Activated T-cell treated with anti-CD3 and anti-CD28 coated beads, Interleukin-2, amount 50 U/mL, for 72 hours (primary cell): ENCODE results near the gene SLC4A4. TPM values are rescaled to one million over a fixed set of nuclear protein-coding genes. Genes with fewer than 3 reads are reported as not detected.

Experiments
- ATAC-seq, 2 donors: fragments of 150-1000 bp; cut with Tn5 transposase; replicated peaks in 1 of 2; 2 replicates each; pipeline ENCODE4 v1.10.0; 2021; ENCODE audit warnings: moderate library complexity in 2 of 2, mild to moderate bottlenecking in 1 of 2
- DNase-seq, 2 donors: peaks; one replicate each; pipeline ENCODE4 v3.0.0; 2021 to 2022; ENCODE audit warnings: mixed read lengths in 1 of 2
- H3K27ac Mint-ChIP-seq: one replicate; pipeline ENCODE4 v1.8.0; 2022; ENCODE audit warnings: mild to moderate bottlenecking, moderate library complexity, mixed read lengths
- H3K27me3 Mint-ChIP-seq: one replicate; pipeline ENCODE4 v1.8.0; 2022; ENCODE audit warnings: low read depth, mixed read lengths
- H3K36me3 Mint-ChIP-seq, 2 donors: one replicate each; pipeline ENCODE4 v1.8.0; 2022; ENCODE audit warnings: mixed read lengths in 2 of 2, mild to moderate bottlenecking in 1 of 2; ENCODE audit not compliant: insufficient read depth in 2 of 2
- H3K4me1 Mint-ChIP-seq: one replicate; pipeline ENCODE4 v1.8.0; 2022; ENCODE audit warnings: low read depth, mixed read lengths
- H3K4me3 Mint-ChIP-seq, 2 donors: one replicate each; pipeline ENCODE4 v1.8.0; 2022; ENCODE audit warnings: mild to moderate bottlenecking in 2 of 2, mixed read lengths in 2 of 2, moderate library complexity in 2 of 2
- H3K9me3 Mint-ChIP-seq, 2 donors: one replicate each; pipeline ENCODE4 v1.8.0; 2022; ENCODE audit warnings: mixed read lengths in 2 of 2
- total RNA-seq, 2 donors: library from RNA; stranded (reverse); gene quantifications; one replicate each; pipeline ENCODE4 v1.2.3, GENCODE V29; 2022

Gene SLC4A4
- total RNA-seq, 2 donors from 2014 or later, result 0.26 to 0.46 TPM

DNA sequence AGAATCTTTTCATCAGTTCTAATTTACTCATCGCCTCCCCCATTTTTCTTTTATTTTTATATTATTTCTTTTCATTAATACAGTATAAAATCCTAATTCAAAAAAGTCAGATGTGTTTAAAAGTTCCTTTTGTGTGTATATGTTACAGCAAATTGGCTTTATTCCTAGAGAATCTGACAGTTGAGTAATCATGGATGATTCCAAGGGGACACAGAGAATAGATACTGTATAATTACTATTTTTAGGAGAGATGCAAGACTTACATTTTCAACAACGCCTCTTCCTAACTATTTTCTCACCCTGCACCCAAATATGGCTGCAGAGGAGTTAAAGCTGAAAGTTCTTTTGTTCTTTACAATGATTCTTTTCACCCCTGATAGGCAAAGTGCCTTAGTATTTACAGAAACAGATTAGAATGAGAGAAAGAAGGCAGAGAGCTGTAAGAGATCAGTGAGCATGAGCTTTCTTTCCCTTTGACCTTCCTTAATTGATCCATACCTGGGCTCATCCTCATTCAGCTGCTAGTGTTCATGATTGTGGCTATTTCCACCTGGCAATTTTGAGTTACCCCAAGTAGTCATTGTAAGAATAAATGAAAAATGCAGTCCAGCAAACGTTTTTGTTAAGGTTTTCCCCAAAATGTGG, 210.8 kb downstream of the SLC4A4 start:
- Mint-ChIP-seq H3K9me3 (no peaks in the 10 kb centered on the region), H3K27ac (no peak overlapping the region), H3K36me3 (no peaks in the 10 kb centered on the region), H3K4me1 (no peaks in the 10 kb centered on the region), H3K27me3 (no peaks in the 10 kb centered on the region), H3K4me3 (no peak overlapping the region)
- ATAC-seq (no peak), DNase-seq (no peak)

DNA sequence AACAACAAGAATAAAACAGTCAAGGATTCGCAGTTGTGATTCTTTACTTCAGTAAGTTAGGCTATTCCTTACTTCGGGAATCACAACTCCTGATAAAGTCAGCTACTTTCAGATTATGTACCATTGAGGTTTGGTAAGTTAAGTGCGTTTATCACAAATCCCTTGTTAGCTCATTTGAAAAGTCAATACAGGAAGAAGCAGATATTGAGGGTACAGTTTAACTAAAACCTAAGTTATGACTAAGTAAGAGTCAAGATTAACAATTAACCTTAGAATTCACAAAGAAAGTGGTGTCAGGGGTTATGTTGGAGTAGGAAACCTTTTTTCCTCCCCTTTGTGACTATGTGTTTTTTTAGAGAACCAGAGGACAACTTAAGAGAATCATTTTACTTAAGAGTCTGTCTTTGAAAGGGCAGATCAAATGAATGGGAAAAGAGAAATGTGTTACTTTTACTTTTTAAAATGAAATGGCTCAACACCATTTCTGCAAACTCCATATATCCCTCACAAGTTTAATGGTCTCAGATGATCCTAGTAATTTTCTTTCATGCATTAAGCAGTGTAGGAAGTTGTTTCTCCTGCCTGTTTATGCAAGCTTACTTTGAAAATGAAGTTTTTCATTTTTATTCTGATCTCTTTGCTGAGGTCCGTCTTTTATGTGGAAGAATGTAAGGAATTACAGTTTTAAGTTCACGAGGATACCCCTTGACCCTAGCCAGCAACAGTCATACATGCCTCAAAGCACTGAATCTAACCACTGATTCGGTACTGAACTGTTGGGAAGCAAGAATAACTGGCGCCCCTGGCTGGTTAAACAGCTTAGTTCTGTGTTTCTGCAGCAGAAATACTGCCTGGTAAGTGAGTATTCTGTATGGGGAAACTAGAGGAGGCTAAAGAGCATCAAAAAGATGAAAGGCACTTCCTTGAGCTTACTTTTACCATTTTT, 211.7 kb downstream of the SLC4A4 start:
- Mint-ChIP-seq H3K36me3 (no peaks in the 10 kb centered on the region), H3K27me3 (peaks cover 7% of the 10 kb centered on the region), H3K27ac (no peak overlapping the region), H3K9me3 (no peaks in the 10 kb centered on the region), H3K4me1 (no peaks in the 10 kb centered on the region), H3K4me3 (no peak overlapping the region)
- DNase-seq (no peak), ATAC-seq (no peak)

DNA sequence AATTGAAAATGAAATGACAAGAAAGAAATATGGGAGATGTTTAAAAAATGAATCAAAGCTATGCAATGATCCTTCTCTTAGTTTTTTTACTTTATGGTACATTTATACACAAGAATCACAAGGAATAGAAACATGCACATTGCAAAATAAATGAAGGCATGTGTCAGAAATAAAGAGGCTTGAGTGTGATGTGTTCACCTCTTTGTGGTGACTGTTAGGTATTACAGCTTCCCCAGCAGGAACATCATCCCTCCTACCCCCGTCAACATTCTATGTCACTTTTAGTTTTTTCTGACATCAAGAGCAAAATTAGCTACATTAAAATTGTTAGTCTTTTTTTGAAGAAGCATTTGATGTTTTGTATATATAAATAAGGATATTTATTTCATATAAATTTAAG, 214.8 kb downstream of the SLC4A4 start:
- DNase-seq, result no peak
- no peak for ATAC-seq
- Mint-ChIP-seq H3K27me3 (peaks cover 18% of the 10 kb centered on the region), H3K4me3 (no peak overlapping the region), H3K36me3 (no peaks in the 10 kb centered on the region), H3K9me3 (no peaks in the 10 kb centered on the region), H3K4me1 (peaks cover 11% of the 10 kb centered on the region), H3K27ac (no peak overlapping the region)

DNA sequence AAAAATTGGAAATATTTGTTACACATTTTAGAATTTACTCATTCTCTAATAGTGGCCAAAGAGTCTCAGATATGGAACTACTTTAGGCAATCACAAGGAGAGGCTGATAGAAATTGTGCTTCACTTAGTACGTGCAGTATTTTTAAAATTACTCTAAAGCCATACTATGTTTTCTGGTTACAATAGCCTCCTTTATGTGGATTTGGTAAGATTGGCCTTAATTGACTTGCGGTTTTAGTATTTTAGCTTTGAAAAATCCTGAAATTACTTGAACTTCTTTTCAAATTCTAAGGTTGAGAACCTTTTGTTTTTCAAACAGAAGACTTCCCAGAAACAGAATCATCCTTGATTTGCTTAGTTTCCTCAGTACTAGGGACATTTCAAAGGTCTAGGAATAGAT, 215.2 kb downstream of the SLC4A4 start:
- peaks cover 11% of the 10 kb centered on the region for H3K4me1 Mint-ChIP-seq
- H3K27ac Mint-ChIP-seq, result no peak overlapping the region
- H3K36me3 Mint-ChIP-seq, result no peaks in the 10 kb centered on the region
- peaks cover 18% of the 10 kb centered on the region for H3K27me3 Mint-ChIP-seq
- no peak for DNase-seq
- no peak for ATAC-seq
- no peaks in the 10 kb centered on the region for H3K9me3 Mint-ChIP-seq
- H3K4me3 Mint-ChIP-seq, result no peak overlapping the region

DNA sequence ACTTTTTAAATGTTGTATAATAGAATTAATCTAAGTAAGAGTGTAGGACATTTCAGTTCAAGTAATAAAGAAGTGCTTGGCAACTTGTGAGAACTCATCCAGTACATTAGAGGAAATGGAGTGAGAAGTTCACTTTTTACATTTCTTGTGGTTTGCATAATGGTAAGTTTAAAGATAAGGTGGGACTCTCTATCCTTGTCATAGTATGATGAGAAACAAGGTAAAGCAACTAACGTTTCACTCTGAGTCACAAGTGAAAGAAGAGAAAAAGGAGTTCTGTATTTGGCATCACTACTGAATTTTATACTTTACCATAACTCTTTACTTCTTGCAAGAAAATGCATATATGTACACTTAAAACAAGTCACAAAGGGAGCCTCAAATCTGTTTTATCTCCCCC, 219.4 kb downstream of the SLC4A4 start:
- Mint-ChIP-seq H3K27ac (no peak overlapping the region), H3K4me3 (no peak overlapping the region), H3K36me3 (no peaks in the 10 kb centered on the region), H3K27me3 (peaks cover 22% of the 10 kb centered on the region), H3K4me1 (peaks cover 17% of the 10 kb centered on the region), H3K9me3 (peaks cover 0 to 1% of the 10 kb centered on the region in 2 donors)
- DNase-seq (no peak), ATAC-seq (peak; percentile 89 to 93)

DNA sequence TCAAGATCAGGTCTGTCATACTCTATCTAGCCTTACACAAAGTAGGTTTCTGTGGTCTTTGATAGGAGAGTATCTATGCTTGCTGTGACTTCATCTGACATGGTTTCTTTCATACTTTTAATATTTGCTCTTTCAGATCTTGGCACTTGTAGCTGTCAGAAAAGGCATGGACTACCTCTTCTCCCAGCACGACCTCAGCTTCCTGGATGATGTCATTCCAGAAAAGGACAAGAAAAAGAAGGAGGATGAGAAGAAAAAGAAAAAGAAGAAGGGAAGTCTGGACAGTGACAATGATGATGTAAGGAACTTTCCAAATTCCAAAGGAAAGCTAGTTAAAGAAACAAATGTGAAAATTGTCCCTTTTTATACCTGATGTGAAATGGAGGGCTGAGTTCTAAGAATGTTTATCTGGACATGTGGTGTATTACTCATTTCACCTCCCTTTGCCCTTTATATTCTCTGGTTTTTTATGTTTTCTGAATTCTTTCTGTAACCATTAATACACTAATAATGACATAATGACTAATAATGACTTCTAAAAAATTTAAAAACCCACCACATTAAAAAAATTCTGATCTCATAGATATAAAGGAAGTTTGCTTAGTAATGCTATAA, 221.2 kb downstream of the SLC4A4 start:
- Mint-ChIP-seq H3K27me3 (peaks cover 19% of the 10 kb centered on the region), H3K4me1 (peaks cover 17% of the 10 kb centered on the region), H3K9me3 (peaks cover 0 to 1% of the 10 kb centered on the region in 2 donors), H3K27ac (no peak overlapping the region), H3K4me3 (no peak overlapping the region), H3K36me3 (no peaks in the 10 kb centered on the region)
- DNase-seq (no peak), ATAC-seq (no peak)

DNA sequence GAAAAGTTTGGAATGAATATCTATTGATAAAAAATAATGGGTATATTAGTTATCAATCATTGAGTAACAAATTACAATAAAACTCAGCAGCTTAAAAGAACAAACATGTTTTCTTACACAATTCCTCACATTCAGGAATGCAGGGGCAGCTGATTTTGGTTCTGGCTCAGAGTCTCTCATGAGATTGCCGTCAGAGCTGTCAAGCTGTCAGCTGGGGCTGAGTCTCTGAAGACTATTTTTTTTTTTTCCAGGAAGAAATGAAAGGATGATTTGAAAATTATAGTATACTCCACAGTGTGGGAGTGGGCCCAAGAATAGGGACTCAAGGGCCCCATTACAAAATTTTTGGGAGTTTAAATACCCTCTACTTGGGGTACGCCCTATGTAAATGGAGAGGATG, 226.0 kb downstream of the SLC4A4 start:
- peaks cover 9% of the 10 kb centered on the region for H3K27me3 Mint-ChIP-seq
- no peak overlapping the region for H3K4me3 Mint-ChIP-seq
- no peak for DNase-seq
- ATAC-seq, result no peak
- peaks cover 5% of the 10 kb centered on the region for H3K4me1 Mint-ChIP-seq
- H3K27ac Mint-ChIP-seq, result no peak overlapping the region
- peaks cover 0 to 1% of the 10 kb centered on the region in 2 donors for H3K9me3 Mint-ChIP-seq
- no peaks in the 10 kb centered on the region for H3K36me3 Mint-ChIP-seq

DNA sequence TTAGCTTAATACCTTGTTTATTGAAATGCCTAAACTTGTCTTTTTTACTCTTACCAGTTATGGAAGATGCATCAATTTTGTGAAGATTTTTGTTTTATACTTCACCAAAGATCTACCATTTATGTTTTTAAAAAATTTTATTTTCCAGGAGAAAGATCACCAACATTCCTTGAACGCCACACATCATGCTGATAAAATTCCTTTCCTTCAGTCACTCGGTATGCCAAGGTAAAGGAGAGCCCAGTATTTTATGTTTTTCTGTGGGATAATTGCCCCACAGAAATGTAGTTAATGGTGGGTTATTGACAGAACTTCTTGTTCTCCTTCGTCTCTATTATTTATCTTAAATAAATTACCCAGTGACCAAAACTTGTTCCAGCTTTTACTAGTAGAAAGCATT, 228.0 kb downstream of the SLC4A4 start:
- ATAC-seq, result no peak
- Mint-ChIP-seq H3K4me1 (no peaks in the 10 kb centered on the region), H3K9me3 (no peaks in the 10 kb centered on the region)

DNA sequence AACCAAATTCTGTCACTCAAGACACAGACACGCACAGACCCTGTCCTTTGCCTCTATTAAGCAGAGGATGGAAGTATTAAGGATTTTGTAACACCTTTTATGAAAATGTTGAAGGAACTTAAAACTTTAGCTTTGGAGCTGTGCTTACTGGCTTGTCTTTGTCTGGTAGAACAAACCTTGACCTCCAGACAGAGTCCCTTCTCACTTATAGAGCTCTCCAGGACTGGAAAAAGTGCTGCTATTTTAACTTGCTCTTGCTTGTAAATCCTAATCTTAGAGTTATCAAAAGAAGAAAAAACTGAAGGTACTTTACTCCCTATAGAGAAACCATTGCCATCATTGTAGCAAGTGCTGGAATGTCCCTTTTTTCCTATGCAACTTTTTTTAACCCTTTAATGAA, 229.3 kb downstream of the SLC4A4 start:
- Mint-ChIP-seq H3K4me1 (no peaks in the 10 kb centered on the region), H3K4me3 (no peak overlapping the region), H3K27ac (no peak overlapping the region), H3K9me3 (no peaks in the 10 kb centered on the region), H3K36me3 (no peaks in the 10 kb centered on the region), H3K27me3 (peaks cover 5% of the 10 kb centered on the region)
- no peak for DNase-seq
- ATAC-seq, result no peak

More for the DNA sequence above, 228.0 kb downstream of the SLC4A4 start:
- H3K27ac Mint-ChIP-seq, result no peak overlapping the region
- H3K36me3 Mint-ChIP-seq, result no peaks in the 10 kb centered on the region
- H3K27me3 Mint-ChIP-seq, result peaks cover 5% of the 10 kb centered on the region
- no peak for DNase-seq
- H3K4me3 Mint-ChIP-seq, result no peak overlapping the region

DNA sequence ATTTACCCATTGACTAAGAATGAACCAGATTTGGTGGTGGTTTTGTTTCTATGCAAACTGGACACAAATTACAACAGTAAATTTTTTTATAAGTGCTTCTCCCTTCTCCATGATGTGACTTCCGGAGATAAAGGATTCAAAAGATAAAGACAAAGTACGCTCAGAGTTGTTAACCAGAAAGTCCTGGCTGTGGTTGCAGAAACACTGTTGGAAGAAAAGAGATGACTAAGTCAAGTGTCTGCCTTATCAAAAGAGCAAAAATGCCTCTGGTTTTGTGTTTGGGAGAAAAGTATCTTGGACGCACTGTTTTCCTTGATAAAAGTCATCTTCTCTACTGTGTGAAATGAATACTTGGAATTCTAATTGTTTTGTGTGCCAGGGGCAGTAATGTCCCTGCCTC, 231.7 kb downstream of the SLC4A4 start:
- Mint-ChIP-seq H3K27me3 (peaks cover 5% of the 10 kb centered on the region), H3K36me3 (no peaks in the 10 kb centered on the region), H3K27ac (no peak overlapping the region), H3K9me3 (peaks cover 1 to 2% of the 10 kb centered on the region in 2 donors), H3K4me3 (no peak overlapping the region), H3K4me1 (no peaks in the 10 kb centered on the region)
- DNase-seq (no peak), ATAC-seq (no peak)

DNA sequence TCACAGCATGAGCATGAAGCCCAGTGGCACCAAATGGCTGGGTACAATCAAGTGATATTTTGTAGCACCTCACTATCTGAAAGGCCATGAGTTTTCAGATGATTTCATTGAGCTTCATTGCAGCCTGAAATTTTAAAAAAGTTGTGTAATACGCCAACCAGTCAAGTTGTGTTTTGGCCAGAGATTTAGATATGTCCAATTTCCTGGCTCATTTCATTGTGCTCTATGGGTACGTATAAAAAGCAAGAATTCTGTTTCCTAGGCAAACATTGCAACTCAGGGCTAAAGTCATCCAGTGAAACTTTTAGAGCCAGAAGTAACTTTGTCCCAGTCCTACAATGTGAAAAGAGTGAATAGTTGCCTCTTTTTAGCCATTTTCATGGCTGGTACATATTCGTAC, 232.5 kb downstream of the SLC4A4 start:
- Mint-ChIP-seq H3K27me3 (peaks cover 5% of the 10 kb centered on the region), H3K4me1 (no peaks in the 10 kb centered on the region), H3K36me3 (no peaks in the 10 kb centered on the region), H3K4me3 (no peak overlapping the region), H3K27ac (no peak overlapping the region), H3K9me3 (peaks cover 1 to 2% of the 10 kb centered on the region in 2 donors)
- ATAC-seq (no peak), DNase-seq (no peak)

DNA sequence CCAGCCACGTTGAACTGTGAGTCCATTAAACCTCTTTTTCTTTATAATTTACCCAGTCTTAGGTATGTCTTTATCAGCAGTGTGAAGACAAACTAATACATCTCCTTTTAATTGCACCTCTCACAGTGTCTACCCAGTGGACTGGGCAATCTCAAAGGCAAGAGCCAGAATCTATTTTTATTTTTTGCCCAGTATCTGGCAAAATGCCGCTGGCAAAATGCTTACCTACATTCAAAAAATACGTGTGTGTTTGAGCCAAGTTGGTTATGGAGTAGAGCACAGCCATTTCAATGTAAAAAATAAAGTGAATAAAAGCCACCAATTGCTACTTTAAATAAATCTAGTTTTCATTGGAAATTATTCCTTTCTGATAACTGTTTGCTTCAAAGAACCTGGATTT, 245.2 kb downstream of the SLC4A4 start:
- peaks cover 2 to 5% of the 10 kb centered on the region in 2 donors for H3K9me3 Mint-ChIP-seq
- ATAC-seq, result no peak
- no peaks in the 10 kb centered on the region for H3K4me1 Mint-ChIP-seq
- H3K36me3 Mint-ChIP-seq, result no peaks in the 10 kb centered on the region
- H3K4me3 Mint-ChIP-seq, result no peak overlapping the region
- no peaks in the 10 kb centered on the region for H3K27me3 Mint-ChIP-seq
- DNase-seq, result no peak
- H3K27ac Mint-ChIP-seq, result no peak overlapping the region

DNA sequence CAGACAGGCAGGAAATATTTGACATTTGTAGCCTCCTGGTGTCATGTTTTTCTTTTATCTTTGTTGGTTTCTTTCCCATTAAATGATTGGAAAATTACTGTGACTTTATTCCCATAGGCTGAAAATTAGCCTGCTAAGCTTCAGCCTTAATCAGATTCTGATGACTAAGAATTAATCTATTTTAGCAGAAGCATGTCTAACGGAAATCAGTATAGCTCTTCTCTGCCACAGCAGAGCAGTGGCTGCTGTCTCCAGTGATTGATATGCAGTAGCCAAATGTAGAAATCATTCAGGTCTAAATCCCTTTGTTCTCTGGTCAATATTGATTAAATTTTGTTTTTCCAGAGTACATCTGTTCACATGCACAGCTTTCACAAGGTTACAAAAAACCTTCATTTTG, 245.8 kb downstream of the SLC4A4 start:
- DNase-seq (no peak), ATAC-seq (no peak)
- no peak overlapping the region for H3K4me3 Mint-ChIP-seq
- H3K27ac Mint-ChIP-seq, result no peak overlapping the region
- no peaks in the 10 kb centered on the region for H3K4me1 Mint-ChIP-seq
- no peaks in the 10 kb centered on the region for H3K36me3 Mint-ChIP-seq
- H3K9me3 Mint-ChIP-seq, result peaks cover 5% of the 10 kb centered on the region in 2 donors
- H3K27me3 Mint-ChIP-seq, result no peaks in the 10 kb centered on the region
